DOHH2 (cell line): ENCODE data around the gene OR51B6.

Experiments used
- EZH2phosphoT487 ChIP-seq: fragments of 200-600 bp; sonication (generic); IDR thresholded peaks from 2 replicates; pipeline ENCODE4 v1.6.1; 2017; ENCODE audit warnings: borderline replicate concordance, mild to moderate bottlenecking, antibody characterized with exemption, low read length, moderate library complexity, mixed read lengths
- TF ChIP-seq, protein P1 (sequence below): fragments of 200-600 bp; sonication (generic); IDR thresholded peaks from one replicate; pipeline ENCODE4 v1.5.1; 2014; ENCODE audit warnings: antibody characterized with exemption, mild to moderate bottlenecking, low read depth, low read length; ENCODE audit not compliant: poor library complexity, severe bottlenecking

DNA sequence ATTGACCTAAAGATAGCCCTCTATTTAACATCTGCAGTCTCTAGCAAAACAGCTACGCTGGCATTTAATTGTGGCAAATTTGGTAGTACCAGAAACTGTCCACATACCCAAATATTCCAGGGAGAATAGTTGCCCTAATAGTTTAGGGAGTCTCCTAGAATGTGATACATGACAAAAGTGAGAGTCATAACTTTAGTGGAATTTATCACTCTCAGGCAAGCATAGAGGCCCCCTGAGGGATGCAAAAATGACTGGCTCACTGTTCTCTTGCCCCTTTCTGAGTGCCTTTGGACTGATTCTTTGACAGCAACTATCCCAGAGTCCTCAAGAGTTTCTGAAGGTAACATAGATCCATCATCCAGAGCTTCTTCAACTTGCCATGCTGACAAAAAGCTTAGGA is 47.3 kb upstream of the OR51B6 start:
- TF ChIP-seq, protein P1, sequence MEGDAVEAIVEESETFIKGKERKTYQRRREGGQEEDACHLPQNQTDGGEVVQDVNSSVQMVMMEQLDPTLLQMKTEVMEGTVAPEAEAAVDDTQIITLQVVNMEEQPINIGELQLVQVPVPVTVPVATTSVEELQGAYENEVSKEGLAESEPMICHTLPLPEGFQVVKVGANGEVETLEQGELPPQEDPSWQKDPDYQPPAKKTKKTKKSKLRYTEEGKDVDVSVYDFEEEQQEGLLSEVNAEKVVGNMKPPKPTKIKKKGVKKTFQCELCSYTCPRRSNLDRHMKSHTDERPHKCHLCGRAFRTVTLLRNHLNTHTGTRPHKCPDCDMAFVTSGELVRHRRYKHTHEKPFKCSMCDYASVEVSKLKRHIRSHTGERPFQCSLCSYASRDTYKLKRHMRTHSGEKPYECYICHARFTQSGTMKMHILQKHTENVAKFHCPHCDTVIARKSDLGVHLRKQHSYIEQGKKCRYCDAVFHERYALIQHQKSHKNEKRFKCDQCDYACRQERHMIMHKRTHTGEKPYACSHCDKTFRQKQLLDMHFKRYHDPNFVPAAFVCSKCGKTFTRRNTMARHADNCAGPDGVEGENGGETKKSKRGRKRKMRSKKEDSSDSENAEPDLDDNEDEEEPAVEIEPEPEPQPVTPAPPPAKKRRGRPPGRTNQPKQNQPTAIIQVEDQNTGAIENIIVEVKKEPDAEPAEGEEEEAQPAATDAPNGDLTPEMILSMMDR: no peak
- TF ChIP-seq EZH2phosphoT487: no peak
